Measurements from ENCODE around the gene AIDA.

- TF ChIP-seq EZH2 (IDR thresholded peaks at IDR 0.05; ENCODE audit: low read depth), result no peak
- no peak for TF ChIP-seq CTCF (conservative IDR thresholded peaks at IDR 0.05)
These were observed 55.7 kb downstream of the AIDA start for GRCh38 chr1:222656391-222657155.
